ENCODE measurements around the gene AMDHD2.
"Not testable (repeated sequence)": the region's sequence is repeated elsewhere in the genome, so short reads cannot be mapped to it uniquely, and the experiment has no call there.

AMDHD2 gene

DNA sequence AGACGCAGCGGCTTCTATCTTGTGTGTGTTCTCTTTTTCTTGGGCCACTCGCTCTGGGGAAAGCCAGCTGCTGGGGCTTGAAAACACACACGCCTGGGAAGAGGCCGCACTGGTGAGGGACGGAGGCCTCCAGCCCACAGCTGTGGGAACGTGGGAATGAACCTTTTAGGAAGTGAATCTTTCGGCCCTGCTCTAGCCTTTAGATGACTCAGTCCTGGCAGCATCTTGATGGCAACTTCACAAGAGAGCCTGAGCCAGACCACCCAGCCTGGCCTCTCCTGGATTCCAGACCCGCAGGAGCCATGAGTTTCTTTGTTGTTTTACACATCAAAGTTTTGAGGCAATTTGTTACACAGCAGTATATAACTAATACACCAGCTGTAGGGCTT is 15.4 kb downstream of the AMDHD2 start:
- no peak for DNase-seq

DNA sequence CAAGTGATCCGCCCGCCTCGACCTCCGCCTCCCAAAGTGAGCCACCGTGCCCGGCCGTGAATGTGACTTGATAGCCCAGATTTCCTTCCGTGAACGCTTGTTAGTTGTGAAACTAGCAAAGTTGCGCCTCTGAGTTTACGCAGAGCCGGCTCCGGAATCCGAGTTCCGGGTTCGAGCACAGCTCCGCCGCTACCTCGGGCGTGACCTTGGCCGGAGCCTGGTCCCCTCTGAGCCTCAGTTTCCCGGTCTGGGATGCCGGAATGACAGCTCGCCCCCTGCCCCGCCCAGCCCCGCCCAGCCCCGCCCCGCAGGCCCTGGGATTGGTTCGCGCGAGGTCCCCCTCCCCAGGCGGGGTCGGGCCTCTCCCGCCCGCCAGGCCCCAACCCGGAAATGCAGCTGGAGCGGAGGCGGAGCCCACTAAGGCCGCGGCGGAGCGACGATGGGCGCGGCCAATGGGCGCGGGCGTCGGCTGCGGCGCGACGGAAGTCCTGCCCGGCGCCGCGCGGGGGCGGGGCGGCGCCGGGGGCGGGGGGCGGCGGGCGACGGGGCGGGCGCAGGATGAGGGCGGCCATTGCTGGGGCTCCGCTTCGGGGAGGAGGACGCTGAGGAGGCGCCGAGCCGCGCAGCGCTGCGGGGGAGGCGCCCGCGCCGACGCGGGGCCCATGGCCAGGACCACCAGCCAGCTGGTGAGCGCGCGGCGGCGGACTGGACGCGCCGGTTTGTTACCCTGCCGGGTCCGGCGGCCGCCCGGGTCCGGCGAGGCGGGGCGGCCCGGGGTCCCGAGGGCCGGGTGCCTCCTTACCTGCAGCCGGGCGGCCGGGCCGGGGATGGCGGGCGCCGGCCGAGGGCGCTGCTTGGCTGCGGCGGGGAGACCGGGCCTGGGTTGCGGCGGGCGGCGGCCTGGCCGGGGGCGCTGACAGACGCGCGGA is 17.5 kb downstream of the AMDHD2 start, which contains the start of gene PDPK1:
PDPK1 (plus strand) TSS at position 571 of the 929 bp plus-strand sequence; CDS start at position 663, 92 bp downstream.
- DNase-seq, result peak; percentile 95

DNA sequence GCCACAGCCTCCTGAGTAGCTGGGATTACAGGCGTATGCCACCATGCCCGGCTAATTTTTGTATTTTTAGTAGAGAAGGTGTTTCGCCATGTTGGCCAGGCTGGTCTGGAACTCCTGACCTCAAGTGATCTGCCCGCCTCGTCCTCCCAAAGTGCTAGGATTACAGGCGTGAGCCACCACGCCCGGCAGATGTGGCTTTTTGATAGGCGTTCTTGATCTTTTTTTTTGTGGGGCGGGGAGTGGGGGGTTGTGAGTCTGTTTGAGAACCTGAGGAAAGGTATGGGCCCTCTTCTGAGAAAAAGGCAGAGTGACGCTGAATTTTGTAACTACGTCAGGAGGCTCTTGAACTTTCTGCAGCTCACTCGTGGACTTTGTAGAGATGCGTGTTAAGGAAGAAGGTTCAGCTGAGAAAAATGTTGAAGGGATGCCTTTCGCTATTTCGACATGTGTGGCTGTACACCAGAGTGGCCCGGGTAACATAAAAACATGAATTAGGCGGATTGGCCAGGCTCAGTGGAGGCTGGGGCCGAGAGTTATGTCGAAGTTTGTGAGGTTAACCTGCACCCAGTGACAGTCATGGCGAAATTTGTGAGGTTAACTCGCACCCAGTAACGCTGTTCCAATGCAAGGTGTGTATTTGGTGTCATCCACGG is 19.1 kb downstream of the AMDHD2 start:
- DNase-seq, result not testable (repeated sequence)

- DNase-seq, result not testable (repeated sequence)
Measured at GRCh38 chr16:2539845-2540458, 19.8 kb downstream of the AMDHD2 start.

DNA sequence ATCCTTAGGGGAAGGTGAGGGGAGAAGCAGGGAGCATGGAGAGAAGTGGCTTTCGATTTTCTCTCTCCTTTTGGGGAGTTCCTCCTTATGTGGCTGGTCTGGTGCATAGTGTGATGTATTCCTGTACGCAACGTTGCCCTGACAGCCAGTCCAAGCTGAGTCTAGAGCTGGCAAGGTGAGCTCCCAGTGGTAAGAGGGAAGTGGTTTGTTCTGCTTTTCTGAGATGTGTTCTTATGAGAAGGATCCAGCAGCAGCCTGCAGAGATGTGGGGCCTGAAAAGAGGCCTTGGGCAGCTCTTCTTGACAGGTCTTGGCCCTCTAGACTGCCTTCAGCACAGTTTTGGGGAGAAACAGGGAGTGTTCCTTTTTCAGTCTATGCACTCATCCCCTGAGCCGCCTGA is 20.7 kb downstream of the AMDHD2 start:
- DNase-seq, result not testable (repeated sequence)

DNA sequence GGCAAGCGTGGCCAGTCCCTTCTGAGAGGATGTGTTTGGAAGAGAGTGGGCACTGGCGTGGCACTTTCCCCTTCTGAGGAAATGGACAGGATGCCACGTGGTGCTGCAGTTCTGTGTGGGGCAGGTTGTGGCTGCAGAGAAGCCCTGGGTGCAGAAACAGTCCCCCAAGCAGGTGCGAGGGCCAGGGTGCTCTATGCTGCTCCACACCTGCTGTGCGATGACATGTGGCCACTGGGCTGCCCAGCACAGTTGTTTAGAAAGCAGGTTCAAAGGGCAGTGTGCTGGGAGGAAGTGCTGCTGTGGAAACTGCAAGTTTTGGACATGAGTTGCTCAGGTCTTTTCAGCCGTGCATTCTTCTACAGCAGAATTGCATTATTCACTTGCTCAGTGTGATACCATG is 21.2 kb downstream of the AMDHD2 start:
- peak; percentile 54 for DNase-seq

GRCh38 chr16:2543771-2544170 is 23.6 kb downstream of the AMDHD2 start:
- not testable (repeated sequence) for DNase-seq

- DNase-seq, result not testable (repeated sequence)
Measured at GRCh38 chr16:2550283-2550878, 30.2 kb downstream of the AMDHD2 start.

DNA sequence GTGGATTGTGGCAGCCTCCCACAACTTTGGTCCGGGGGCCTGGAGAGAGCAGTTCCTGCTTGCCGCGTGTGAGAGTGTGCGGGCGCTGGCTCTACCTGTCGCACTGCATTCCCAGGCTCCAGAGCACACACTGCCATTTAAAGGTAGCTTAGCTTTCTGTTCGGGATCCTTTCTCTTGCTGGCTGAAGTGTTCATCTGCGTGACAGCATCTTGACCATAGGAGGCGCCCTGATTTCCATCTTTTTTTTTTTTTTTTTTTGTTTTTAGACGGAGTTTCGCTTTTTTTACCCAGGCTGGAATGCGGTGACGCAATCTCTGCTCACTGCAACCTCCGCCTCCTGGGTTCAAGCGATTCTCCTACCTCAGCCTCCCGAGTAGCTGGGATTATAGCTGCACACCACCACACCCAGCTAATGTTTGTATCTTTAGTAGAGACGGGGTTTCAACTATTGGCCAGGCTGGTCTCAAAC is 31.3 kb downstream of the AMDHD2 start:
- not testable (repeated sequence) for DNase-seq

DNA sequence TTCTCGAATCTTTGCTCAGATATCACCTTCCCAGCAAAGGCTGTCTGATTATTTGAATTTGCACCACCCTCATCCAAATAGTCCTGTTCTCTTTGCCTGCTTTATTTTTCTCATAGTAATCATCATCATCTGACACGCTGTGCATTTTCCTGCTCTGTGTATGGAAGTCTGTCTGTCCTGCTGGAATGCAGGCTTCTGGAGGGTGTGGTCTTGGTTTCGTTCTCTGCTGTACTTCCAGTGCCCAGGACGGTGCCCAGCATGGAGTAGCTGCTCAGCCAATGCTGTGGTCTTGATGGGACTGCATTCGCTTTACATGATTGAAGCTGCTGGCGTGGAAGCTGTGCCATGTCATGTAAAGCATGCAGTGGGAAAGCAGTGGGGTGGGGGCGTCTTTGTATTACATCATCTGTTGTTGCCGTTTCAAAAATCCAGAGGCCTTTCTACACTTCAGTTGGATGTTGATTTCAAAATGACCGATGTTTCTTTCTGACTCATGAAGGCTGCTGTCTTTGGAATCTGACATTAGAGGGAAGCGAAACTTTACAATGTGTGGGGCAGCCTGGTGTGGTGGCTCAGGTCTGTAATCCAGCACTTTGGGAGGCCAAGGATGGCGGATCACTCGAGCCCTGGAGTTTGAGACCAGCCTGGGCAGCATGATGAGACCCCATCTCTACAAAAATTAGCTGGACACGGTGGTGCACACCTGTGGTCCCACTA is 34.7 kb downstream of the AMDHD2 start:
- not testable (repeated sequence) for DNase-seq

- not testable (repeated sequence) for DNase-seq
Measured at GRCh38 chr16:2557150-2557549, 37.0 kb downstream of the AMDHD2 start.

- DNase-seq, result not testable (repeated sequence)
Measured at GRCh38 chr16:2560131-2560797, 40.1 kb downstream of the AMDHD2 start.

- not testable (repeated sequence) for DNase-seq
Measured at GRCh38 chr16:2560798-2561133, 40.6 kb downstream of the AMDHD2 start.

DNA sequence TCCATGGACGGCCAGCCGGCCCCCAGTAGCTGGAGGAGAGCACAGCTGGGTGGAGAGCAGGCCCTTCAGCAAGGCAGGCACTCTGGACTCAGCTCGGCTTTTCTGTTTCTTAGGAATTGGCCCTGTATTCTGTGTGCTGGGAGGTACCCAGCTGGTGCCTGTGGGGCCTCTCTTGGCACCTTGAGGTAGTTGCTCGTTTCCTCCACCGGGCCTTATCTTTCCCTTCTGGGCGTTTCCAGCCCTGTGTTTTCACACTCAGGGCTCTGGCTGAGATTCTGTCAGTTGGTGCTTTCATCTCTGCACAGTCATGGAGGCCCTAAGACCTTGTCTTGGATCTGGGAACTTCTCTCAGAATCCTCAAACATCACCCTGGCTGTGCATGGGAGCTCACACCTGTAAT is 47.3 kb downstream of the AMDHD2 start:
- not testable (repeated sequence) for DNase-seq

DNA sequence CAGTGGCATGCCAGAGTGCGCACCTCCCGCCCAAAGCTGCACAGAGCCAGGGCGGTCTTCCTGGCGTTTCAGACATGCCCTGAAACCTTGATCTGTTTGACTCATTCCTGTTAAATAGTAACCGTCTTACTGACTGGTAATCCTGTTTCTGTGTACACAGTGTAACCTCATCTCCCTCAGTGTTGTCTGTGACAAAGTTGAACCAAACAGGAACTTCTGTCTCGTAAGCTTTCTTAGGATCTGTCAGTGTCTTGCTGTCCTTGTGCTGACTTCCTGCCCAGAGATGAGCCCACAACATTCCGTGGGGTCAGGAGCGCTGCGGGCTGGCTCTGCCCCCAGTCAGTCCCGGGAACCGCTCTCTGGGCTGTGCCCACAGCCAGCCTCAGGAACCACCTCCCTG is 48.4 kb downstream of the AMDHD2 start:
- not testable (repeated sequence) for DNase-seq

DNA sequence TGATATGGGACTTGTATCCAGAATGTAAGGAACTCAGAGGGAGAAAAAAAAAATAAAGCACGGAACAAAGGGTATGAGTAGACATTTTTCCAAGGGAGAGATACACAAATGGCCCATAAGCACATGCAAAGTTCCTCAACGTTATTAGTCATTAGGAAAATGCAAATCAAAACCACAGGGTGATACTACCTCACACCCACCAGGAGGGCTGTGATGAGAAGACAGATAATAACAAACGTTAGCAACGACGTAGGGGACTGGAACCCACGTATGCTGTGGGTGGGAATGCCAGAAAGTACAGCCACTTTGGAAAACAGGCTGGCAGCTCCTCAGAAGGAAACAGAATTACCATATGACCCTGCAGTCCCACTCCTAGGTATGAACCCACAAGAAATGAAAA is 52.5 kb downstream of the AMDHD2 start:
- DNase-seq, result not testable (repeated sequence)

- not testable (repeated sequence) for DNase-seq
Measured at GRCh38 chr16:2575839-2576238, 55.7 kb downstream of the AMDHD2 start.

GRCh38 chr16:2577044-2577443 is 56.9 kb downstream of the AMDHD2 start:
- DNase-seq, result not testable (repeated sequence)

- DNase-seq, result not testable (repeated sequence)
Measured at GRCh38 chr16:2578905-2579304, 58.7 kb downstream of the AMDHD2 start.

- not testable (repeated sequence) for DNase-seq
Measured at GRCh38 chr16:2580143-2580542, 60.0 kb downstream of the AMDHD2 start.

DNA sequence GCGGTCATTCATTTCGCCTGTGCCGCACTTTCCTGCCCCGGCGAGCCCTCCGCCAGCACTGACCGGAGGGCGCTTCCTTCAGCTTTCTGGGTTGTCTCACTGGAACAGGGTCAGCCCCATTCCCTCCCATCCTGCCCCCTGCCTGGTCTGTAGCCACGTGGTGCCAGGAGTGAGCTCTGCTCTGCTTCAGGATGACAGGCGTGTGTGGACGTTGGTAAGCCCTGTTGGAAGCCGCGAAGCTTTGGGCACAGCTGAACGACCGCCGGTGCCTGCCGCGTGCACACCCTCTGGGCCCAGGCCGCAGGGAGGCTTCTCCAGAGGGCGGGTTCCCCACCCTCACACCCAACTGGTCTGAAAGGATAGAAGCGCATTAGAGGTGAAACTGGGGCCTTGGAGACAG is 60.6 kb downstream of the AMDHD2 start:
- DNase-seq, result not testable (repeated sequence)
